BE2C (cell line): ENCODE data around the gene SIGLEC8.

Experiments
- DNase-seq: peaks from one replicate; pipeline ENCODE4 v3.0.0-alpha.2; 2020
- H3K27me3 ChIP-seq: fragments of 250-450 bp; sonication (Bioruptor Pico); 2 replicates; pipeline ENCODE4 v1.5.1; 2020; ENCODE audit warnings: mild to moderate bottlenecking
- H3K36me3 ChIP-seq: fragments of 250-450 bp; sonication (Bioruptor Pico); 2 replicates; pipeline ENCODE4 v1.5.1; 2020; ENCODE audit warnings: mild to moderate bottlenecking
- H3K4me1 ChIP-seq: fragments of 250-450 bp; sonication (Bioruptor Pico); 2 replicates; pipeline ENCODE4 v1.5.1; 2020
- H3K4me3 ChIP-seq: 2 replicates; pipeline ENCODE4 v1.5.1; 2011; ENCODE audit warnings: low read depth, low read length
- H3K9me3 ChIP-seq: fragments of 250-450 bp; sonication (Bioruptor Pico); 2 replicates; pipeline ENCODE4 v1.5.1; 2020
- CTCF ChIP-seq: IDR thresholded peaks from 2 replicates; pipeline ENCODE4 v1.5.1; 2012; ENCODE audit warnings: mild to moderate bottlenecking, low read depth, low read length

Gene SIGLEC8

GRCh38 chr19:51458899-51459505 is 748 bp upstream of the SIGLEC8 start:
- Histone ChIP-seq H3K4me1 (no peaks in the 10 kb centered on the region), H3K27me3 (0 out of 2 replicates have a peak, but pooled peaks cover 4% of the 10 kb centered on the region), H3K4me3 (no peak overlapping the region), H3K9me3 (no peaks in the 10 kb centered on the region), H3K36me3 (no peaks in the 10 kb centered on the region)
- TF ChIP-seq CTCF, result no peak
- DNase-seq, result no peak

- Histone ChIP-seq H3K4me3 (no peak overlapping the region), H3K9me3 (no peaks in the 10 kb centered on the region), H3K27me3 (0 out of 2 replicates have a peak, but pooled peaks cover 4% of the 10 kb centered on the region), H3K4me1 (no peaks in the 10 kb centered on the region), H3K36me3 (no peaks in the 10 kb centered on the region)
- TF ChIP-seq CTCF, result no peak
- DNase-seq, result no peak
Observed at GRCh38 chr19:51457351-51458013, 772 bp downstream of the SIGLEC8 start.

- TF ChIP-seq CTCF, result no peak
- Histone ChIP-seq H3K9me3 (no peaks in the 10 kb centered on the region), H3K27me3 (0 out of 2 replicates have a peak, but pooled peaks cover 7% of the 10 kb centered on the region), H3K36me3 (no peaks in the 10 kb centered on the region), H3K4me1 (no peaks in the 10 kb centered on the region), H3K4me3 (no peak overlapping the region)
- no peak for DNase-seq
Observed at GRCh38 chr19:51456541-51457290, 1.5 kb downstream of the SIGLEC8 start.

GRCh38 chr19:51450730-51451307 is 7.4 kb downstream of the SIGLEC8 start:
- Histone ChIP-seq H3K36me3 (no peaks in the 10 kb centered on the region), H3K9me3 (peaks cover 6% of the 10 kb centered on the region), H3K4me3 (no peak overlapping the region), H3K4me1 (no peaks in the 10 kb centered on the region), H3K27me3 (0 out of 2 replicates have a peak, but pooled peaks cover 12% of the 10 kb centered on the region)
- no peak for DNase-seq
- TF ChIP-seq CTCF, result no peak

- no peak for TF ChIP-seq CTCF
Observed at GRCh38 chr19:51448411-51449016, 9.7 kb downstream of the SIGLEC8 start.

More at GRCh38 chr19:51448411-51449016, 9.7 kb downstream of the SIGLEC8 start:
- H3K4me3 ChIP-seq, result no peak overlapping the region
- H3K4me1 ChIP-seq, result no peaks in the 10 kb centered on the region
- H3K27me3 ChIP-seq, result peaks cover 12% of the 10 kb centered on the region; the same call in 1 of the 2 replicates
- no peaks in the 10 kb centered on the region for H3K36me3 ChIP-seq
- H3K9me3 ChIP-seq, result peaks cover 6% of the 10 kb centered on the region
- DNase-seq, result no peak
